Left lung (tissue), 10 donors: ENCODE results near the gene ZNF865. TPM values are rescaled to one million over a fixed set of nuclear protein-coding genes. Genes with fewer than 3 reads are reported as not detected.

Source experiments
- ATAC-seq: fragments of 200-7000 bp; cut with Tn5 transposase; one replicate; pipeline ENCODE4 v1.9.1; 2020; ENCODE audit warnings: moderate library complexity
- DNase-seq, 4 donors: peaks; one replicate each; pipeline ENCODE4 v3.0.0-alpha.2; 2013 to 2020
- H3K27ac ChIP-seq, 2 donors: fragments of 200-600 bp; sonication (generic) in 1 of 2; one replicate each; pipeline versions ENCODE4 v1.5.0 to v1.8.0; 2020 to 2021
- H3K27me3 ChIP-seq, 2 donors: fragments of 200-600 bp; sonication (generic) in 1 of 2; one replicate each; pipeline versions ENCODE4 v1.5.0 to v1.8.0; 2020 to 2021
- H3K36me3 ChIP-seq, 2 donors: fragments of 200-600 bp; sonication (generic) in 1 of 2; one replicate each; pipeline versions ENCODE4 v1.5.0 to v1.8.0; 2020 to 2021
- H3K4me1 ChIP-seq, 2 donors: fragments of 200-600 bp; one replicate each; pipeline ENCODE4 v1.8.0; 2021
- H3K4me3 ChIP-seq, 2 donors: fragments of 200-600 bp; sonication (generic) in 1 of 2; one replicate each; pipeline versions ENCODE4 v1.5.0 to v1.8.0; 2020 to 2021; ENCODE audit warnings: mild to moderate bottlenecking in 1 of 2
- H3K9me3 ChIP-seq, 2 donors: fragments of 200-600 bp; sonication (generic) in 1 of 2; one replicate each; pipeline versions ENCODE4 v1.5.0 to v1.8.0; 2020 to 2021
- CTCF ChIP-seq, 2 donors: fragments of 200-600 bp; sonication (generic) in 1 of 2; IDR thresholded peaks; one replicate each; pipeline versions ENCODE4 v1.5.0 to v1.8.0; 2021; ENCODE audit warnings: antibody characterized with exemption in 2 of 2
- intact Hi-C, 2 donors: fragments of 100-400 bp; cut with DNase I; formaldehyde crosslinking; loops; one replicate each; pipeline versions ENCODE4 v1.11.2 to v1.14.2; 2022
- polyA plus RNA-seq, 6 donors: library from polyadenylated mRNA; unstranded; fragments of 120-200 nt; gene quantifications; one replicate each; pipeline ENCODE4 v1.2.1, GENCODE V29; 2013; ENCODE audit not compliant: insufficient read length in 6 of 6
- total RNA-seq, 2 donors: library from RNA; stranded (reverse); fragmentation: NEBNext Ultra II Directional; extraction: Animal tissue kit (Norgen Biotek cat#: 25700); gene quantifications; one replicate each; pipeline ENCODE4 v1.2.1, GENCODE V29; 2021
- donor health status: DM: no; HTN: yes; CAD: no.
- donor health status: DM: no; HTN: no; CAD: no.

Gene ZNF865
- total and polyA plus RNA-seq, 8 donors: 5.9 to 16.1 (median 10.0) TPM

- Histone ChIP-seq H3K27me3 (no peaks in the 10 kb centered on the region), H3K4me3 (no peak overlapping the region), H3K27ac (peak overlapping the region; percentile 79 to 80), H3K36me3 (peaks cover 0 to 33% of the 10 kb centered on the region in 2 donors), H3K9me3 (no peaks in the 10 kb centered on the region), H3K4me1 (peaks cover 11 to 64% of the 10 kb centered on the region in 2 donors)
- no peak for TF ChIP-seq CTCF (IDR thresholded peaks at IDR 0.05)
- no peak for ATAC-seq
- intact Hi-C loops: no loop called here
- peak in 1 of 4 donors; percentile 28 for DNase-seq
Observed at GRCh38 chr19:55620410-55621204, 15.2 kb downstream of the ZNF865 start.

GRCh38 chr19:55621205-55621672, 15.8 kb downstream of the ZNF865 start:
- Histone ChIP-seq H3K27me3 (no peaks in the 10 kb centered on the region), H3K4me3 (no peak overlapping the region), H3K9me3 (no peaks in the 10 kb centered on the region), H3K36me3 (peaks cover 0 to 26% of the 10 kb centered on the region in 2 donors), H3K27ac (peak overlapping the region in 1 of 2 donors; percentile 79), H3K4me1 (peaks cover 11 to 64% of the 10 kb centered on the region in 2 donors)
- intact Hi-C loops: no loop called here
- DNase-seq: peak in 1 of 4 donors; percentile 55
- ATAC-seq: no peak
- TF ChIP-seq CTCF (IDR thresholded peaks at IDR 0.05): no peak

GRCh38 chr19:55621673-55622231, 16.3 kb downstream of the ZNF865 start:
- peaks cover 0 to 21% of the 10 kb centered on the region in 2 donors for H3K36me3 ChIP-seq
- no peak overlapping the region for H3K4me3 ChIP-seq
- no peak for ATAC-seq
- H3K27ac ChIP-seq: peak overlapping the region in 1 of 2 donors; percentile 79
- H3K4me1 ChIP-seq: peaks cover 11 to 64% of the 10 kb centered on the region in 2 donors
- peak in 1 of 4 donors; percentile 84 for DNase-seq
- TF ChIP-seq CTCF (IDR thresholded peaks at IDR 0.05): no peak
- H3K9me3 ChIP-seq: no peaks in the 10 kb centered on the region
- no peaks in the 10 kb centered on the region for H3K27me3 ChIP-seq
- intact Hi-C loops: no loop called here

GRCh38 chr19:55622242-55622969, 17.0 kb downstream of the ZNF865 start:
- Histone ChIP-seq H3K27ac (no peak overlapping the region), H3K4me3 (no peak overlapping the region), H3K36me3 (peaks cover 0 to 15% of the 10 kb centered on the region in 2 donors), H3K4me1 (peaks cover 11 to 64% of the 10 kb centered on the region in 2 donors), H3K27me3 (no peaks in the 10 kb centered on the region), H3K9me3 (no peaks in the 10 kb centered on the region)
- peak in 1 of 4 donors; percentile 79 for DNase-seq
- no peak for ATAC-seq
- intact Hi-C loops: no loop called here
- no peak for TF ChIP-seq CTCF (IDR thresholded peaks at IDR 0.05)
